HG03521 (cell line): ENCODE results near the gene MYLK.
"Not testable (repeated sequence)": the region's sequence is repeated elsewhere in the genome, so short reads cannot be mapped to it uniquely, and the experiment has no call there.

Experiments used
- ATAC-seq: cut with Tn5 transposase; IDR thresholded peaks from one replicate; pipeline ENCODE4 v1.9.1; 2021; ENCODE audit warnings: mild to moderate bottlenecking, moderate library complexity; ENCODE audit not compliant: unreplicated experiment

Gene MYLK

DNA sequence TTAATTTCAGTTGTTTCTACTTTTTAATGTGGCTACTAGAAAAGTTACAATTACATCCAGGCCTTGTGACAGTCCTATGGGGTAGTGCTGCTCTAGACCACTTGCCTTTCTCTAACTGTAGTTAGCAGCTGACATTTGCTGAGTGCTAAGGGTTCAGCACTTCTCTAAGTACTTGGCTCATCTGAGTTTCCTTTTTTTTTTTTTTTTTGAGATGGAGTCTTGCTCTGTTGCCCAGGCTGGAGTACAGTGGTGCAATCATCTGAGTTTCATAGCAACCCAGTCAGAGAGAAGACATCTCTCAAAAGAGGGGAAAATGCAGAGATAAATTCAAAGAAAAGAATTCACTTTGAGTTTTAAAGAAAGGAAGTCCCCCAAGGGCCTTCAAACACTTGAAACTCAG is 130.8 kb downstream of the MYLK start:
- no peak for ATAC-seq

DNA sequence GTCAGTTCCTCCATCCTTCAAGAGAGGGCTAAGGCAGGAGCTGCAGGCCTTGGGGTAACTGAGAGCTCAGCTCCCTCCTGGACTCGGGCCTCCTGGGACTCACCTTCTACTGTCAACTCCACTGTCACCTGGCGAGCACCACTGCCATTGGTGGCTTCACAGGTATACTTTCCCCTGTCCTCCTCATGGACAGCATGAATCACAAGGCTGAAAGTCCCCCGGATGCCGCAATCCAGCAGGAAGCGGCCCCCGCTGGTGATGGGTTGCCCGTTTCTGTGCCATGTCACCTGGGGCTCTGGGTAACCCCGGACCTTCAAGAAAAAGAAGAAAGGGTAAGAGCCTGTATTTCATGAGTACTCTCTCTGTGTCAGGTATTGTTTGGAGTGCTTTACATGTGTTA is 131.9 kb downstream of the MYLK start:
- ATAC-seq, result no peak

DNA sequence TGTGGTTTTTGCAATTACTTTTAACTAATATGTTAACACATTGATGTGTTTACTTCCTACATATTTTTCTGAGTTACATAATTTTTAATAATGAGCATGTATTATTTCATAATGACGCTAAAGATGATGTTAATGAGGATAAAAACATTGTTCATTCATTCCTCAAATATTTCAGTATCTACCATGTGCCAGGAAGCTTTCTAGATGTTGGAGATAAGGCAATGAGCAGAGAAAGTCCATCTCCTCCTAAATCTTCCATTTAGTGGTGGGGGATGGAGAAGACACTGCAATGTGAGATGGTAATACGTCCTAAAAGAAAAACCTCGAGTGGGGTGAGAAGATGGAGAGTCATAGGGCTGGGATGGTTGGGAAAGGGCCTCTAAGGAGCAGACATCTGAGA is 132.7 kb downstream of the MYLK start:
- ATAC-seq, result no peak

DNA sequence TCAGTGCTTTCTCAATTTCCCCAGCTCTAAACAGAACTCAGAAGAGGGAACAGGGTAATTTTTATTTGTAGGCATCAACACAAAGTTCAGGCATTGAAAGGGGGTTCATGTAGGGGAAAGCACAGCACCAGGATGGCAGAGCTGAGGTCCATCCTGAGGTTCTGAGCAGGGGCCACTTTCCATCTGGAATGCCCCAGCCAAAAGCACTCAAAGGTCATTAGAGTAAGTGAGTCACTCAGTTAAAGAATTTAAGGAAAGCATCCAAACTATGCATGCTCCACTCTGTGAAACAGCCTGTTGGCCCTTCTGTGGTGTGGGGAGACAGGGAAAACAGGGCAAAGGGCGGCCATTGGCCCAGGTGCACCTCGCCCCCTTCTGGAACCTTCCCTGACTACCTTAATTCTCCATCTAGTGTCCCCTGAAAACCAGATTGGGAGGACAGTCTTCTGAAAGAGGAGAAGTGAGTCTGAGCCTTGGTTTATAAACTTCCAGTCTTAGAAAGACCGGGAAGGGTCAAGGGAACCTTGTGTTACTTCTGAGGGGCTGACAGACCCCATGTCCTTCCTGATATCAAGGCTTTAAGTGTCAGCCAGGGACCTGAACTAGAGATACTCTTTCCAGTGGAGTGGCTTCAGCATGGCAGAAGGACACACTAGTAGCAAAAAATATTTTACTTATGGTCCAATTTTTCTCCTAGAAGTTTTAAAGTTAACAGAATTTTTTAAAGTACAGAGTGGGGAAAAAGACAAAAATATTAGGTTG is 133.3 kb downstream of the MYLK start:
- ATAC-seq, result no peak

DNA sequence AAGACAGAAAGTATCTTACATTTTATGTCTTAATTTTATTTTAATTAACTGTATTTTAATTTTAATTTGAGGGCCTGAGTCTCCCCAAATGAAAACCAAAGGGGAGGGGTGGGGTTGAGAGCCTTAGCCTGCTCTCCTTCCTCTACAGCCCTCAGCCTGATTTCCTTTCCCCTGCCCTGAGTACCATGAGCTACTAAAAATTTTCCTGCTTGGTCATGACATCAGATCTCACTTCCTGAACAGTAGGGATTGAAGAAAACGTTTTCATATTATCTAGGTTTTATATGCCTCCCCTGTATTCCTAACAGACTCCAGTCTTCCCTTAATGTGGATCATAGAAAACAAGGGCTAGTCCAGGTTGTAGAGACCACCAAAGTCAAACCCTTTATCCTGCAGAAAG is 133.9 kb downstream of the MYLK start:
- ATAC-seq, result no peak

DNA sequence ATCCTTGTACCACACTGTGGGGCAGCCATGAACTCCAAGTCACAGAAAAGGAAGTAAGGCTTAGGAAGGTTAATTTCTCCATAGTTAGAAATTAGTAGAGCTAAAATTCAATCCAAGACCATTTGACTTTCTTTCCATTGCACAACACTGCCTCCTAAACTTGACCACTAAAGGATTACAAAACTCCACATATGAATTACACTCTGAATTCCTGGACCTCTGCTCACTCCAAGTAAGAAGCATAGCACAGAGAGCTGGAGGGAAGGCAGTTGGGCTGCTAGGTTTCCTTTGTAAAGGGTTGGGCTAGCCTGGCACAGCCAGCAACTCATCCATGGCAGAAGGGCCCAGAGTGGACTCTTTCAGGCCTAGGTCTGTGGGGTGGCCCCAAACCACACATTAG is 134.4 kb downstream of the MYLK start:
- ATAC-seq, result no peak

DNA sequence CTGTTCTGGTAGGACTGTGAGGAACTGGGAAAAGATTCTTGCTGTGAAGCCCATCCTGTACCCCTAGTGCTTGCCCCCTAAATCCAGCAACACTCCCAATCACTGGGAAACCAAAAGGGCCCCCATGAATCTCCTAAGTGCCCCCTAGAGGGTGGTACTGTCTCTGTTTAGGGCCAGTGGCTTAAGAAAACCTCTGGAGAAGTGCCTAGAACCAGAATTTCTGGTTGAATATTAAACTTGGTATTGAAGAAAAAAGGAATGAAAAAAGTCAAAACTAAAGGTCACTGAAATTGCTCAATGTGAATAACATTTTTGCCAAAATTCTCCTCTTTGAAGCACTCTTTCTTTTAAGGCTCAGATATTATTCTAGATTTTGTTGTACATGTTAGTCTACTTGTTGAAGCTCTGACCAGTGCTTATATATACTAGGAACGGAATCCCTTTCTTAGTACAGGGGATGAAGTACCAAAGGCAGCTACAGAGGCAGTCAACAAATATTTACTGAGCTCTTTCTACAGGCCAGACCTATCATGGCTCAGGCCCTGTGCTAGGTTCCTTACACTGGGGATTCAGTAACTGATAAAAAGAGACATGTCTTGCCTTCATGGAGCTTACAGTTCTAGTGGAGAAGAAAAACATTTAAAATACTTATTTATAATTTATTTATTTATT is 138.8 kb downstream of the MYLK start:
- ATAC-seq, result no peak

DNA sequence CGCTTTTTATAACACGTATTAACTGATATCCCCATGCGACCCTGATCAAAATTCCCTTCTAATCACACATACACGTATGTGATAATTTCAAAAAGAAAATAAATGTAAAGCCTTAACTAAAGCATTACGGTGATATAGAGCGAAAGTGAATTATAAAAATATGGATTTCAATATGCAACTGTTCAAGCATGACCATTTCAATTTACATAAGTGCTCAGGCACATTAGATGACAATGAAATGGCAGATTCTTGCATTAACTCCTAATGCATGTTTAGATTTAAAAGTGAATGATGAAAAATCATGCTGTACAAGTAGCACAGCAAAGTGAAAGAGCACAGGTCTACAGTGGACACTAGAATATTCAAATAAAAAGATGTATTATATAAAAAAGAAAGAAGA is 140.1 kb downstream of the MYLK start:
- no peak for ATAC-seq

DNA sequence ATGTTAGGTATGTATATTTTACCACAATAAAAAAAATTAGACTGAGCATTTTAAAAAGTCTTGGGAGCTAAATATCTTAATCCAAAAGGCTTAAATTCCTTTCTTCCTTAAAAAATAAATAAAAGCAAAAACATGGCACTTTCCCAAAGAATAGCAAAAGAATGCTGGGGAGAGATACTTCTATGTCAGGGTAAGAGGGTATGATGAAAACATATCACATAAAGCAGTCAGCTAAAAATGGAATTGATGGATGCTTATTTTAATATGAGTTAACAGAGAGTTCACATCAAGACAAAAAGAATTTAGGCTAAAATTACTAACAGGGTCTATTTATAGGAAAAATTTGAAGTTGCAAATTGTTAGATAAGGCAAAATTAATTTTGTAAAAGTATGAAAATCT is 141.0 kb downstream of the MYLK start:
- ATAC-seq, result no peak

DNA sequence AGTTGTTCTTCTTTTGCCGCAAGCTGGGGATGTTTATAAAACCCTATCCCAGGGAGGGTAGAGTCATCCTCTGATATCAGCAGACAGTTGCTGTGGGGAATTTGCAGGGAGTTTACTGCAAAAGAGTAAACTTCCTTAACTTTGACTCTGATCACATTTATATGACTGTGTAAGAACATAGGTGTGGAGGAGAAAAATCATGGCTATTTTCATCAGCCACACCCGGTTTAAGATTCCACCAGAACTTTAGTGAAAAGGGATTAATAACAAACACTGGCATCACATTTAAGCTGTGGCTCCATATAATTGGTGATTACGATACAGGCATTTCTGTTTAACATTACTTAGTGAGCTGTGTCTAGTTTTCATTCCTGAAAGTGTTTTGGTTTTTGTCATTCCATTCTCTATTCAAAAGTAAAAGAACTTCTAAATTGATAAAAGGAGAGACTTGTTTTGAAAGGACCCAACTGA is 143.1 kb downstream of the MYLK start:
- ATAC-seq, result no peak

DNA sequence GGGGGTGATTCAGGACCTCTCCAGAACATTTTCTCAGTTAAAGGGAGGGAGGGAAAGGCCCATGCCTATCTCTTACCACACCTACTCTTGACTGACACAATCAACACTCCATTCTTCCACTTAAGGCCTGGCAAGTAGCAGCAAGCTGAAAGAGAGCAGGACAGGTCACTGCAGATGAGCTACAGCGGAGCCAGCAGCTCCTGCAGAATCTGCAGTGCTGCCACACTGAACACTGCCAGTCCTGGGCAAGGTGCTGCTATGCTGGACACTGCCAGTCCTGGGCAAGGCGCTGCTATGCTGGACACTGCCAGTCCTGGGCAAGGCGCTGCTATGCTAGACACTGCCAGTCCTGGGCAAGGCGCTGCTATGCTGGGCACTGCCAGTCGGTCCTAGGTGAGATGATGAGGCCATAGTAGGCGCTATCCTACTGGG is 143.7 kb downstream of the MYLK start:
- no peak for ATAC-seq

DNA sequence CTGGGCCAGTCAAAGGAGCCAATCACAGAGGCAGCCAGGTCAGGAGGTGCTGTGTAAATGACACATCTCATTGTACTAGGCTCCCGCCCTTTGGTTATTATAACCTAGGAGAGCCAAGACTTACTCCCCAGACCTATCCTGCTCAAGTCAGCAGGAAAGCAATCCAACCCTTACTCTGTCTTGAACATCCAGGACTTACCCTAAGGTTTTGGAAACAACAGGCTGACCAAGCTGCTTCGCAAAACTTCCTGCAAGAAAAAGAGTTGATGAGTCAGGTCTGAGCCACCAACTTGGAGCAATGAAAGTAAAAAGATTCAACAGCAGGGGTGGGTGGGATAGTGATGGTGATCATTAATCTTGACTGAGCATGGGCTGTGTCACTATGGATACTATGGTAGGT is 144.4 kb downstream of the MYLK start:
- no peak for ATAC-seq

DNA sequence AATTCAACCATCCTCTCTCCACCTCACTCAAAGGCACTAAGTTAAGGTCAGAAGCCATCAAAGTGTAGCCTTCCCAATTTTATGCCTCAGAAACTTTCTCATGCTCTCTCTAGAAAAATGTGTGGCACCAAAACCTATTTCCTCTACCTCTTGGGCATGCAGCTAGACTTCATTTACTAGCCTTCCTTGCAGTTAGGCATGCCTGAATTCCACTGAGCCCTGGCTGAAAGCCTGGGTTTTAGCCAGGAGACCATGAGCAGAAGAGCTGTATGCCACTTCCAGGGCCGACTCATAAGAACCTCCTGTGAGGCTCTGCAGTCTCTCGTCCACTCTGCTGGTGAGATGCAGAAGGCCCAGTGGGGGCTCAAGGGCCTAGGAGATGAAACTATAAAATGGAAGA is 145.0 kb downstream of the MYLK start:
- no peak for ATAC-seq

DNA sequence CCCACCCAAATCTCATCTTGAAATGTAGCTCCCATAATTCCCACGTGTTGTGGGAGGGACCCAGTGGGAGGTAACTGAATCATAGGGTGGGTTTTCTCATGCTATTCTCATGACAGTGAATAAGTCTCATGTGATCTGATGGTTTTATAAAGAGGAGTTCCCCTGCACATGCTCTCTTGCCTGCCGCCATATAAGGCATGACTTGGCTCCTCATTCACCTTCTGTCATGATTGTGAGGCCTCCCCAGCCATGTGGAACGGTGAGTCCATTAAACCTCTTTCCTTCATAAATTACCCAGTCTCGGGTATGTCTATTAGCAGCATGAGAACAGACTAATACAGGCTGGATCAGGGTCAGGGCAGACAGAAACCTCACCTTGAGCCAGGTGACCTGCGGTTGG is 145.6 kb downstream of the MYLK start:
- ATAC-seq, result not testable (repeated sequence)

DNA sequence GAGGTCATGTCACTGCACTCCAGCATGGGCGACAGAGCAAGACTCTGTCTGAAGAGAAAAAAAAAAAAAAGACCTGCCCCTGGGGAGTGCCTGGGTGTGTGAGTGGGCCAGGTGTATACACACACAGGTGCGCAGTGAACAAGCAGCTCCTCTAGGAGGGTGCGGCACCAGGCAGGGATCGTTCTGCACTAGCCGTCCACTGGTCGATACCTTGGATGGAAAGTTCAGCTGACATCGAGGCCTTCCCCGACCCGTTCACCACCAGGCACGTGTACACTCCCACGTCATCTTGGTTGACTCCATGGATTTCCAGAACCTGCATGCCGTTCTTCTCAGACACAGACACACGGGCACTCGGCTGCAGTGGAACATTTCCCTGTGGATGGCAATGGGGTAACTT is 147.0 kb downstream of the MYLK start:
- no peak for ATAC-seq

DNA sequence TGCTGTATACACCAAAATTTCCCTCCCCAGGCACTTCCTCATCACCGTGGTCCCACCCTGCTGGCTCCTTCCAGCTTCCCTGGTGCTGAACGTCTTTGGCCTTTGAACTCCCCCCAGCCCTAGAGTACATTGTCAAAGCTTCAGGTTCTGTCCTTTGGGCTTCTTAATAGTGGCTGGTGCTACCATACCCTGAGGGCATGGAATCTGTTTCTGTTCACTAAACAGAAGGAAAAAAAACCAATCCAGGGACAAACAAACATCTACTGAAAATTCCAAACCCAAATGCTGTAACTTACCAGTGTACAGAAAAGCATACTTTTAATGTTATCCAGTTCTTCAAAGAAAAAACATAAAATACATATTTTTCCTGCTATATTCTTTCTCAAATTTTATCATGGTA is 148.7 kb downstream of the MYLK start:
- no peak for ATAC-seq

DNA sequence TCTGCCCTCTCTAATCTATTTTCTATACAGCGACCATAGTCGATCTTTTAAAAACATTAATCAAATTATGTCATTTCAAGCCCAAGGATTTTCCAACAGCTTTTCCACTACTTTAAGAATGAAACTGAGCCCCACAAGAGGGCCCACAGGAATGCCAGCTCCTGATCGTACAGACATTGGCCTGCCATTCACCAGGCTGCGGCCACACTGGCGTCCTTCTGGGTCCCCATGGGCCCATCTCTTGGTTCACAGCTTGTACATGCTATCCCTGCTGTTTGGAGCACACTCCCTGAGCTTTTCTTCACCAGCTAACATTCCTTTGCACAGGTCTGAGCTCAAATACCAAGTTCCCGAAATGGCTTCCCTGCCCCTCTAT is 149.6 kb downstream of the MYLK start:
- ATAC-seq, result no peak

DNA sequence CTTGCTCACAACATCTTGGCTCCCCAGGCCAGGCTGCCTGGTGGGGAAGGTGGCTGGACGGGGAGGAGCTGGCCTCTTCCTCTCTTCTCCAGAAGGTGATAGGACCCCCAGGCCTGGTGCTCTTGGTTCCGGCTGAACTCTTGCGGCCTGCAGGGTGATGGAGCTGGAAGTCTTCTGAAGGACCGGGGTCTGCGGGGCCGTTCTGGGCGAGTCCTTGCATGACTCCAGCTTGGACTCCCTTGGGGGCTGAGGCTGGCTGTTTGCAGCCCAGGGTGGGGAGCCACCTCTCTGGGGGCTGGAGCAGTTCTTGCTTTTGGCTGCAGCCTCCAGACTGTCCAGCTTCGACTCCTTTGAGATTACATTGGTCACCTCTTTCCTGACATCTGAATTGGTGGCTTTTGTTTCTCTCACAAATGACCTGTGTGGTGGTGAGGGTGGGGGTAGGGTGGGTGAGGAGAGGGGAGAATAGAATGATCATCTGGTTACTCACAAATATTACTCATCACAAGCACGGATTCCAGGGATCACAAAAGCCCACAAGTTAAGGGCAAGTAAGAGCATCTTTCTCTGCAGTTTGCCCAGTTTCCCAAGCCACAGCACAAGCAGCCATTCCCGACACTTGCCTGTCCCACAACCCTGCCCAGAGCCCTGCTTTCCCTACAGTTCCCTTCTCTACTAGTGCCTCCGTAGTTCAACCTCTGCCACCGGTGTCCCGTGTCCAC is 150.2 kb downstream of the MYLK start:
- no peak for ATAC-seq

DNA sequence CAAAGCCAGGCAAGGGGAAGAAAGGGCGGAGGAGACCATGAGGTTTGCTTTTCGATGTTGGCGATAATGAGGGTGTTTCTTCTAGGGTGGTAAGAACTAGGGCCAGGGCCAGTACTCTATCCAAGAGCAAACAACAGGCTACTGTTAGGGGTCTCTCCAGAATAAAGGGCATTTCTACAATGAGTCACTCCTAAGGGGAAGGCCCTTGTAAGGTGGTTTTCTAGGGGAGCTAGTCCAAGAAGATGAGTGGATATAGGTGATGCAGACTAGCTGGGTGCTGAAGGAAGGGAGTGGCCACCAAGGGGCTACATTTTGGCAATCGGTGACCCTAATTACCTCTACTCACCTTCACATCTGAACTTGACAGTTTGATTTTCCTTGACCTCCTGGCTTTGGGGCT is 150.8 kb downstream of the MYLK start:
- no peak for ATAC-seq

DNA sequence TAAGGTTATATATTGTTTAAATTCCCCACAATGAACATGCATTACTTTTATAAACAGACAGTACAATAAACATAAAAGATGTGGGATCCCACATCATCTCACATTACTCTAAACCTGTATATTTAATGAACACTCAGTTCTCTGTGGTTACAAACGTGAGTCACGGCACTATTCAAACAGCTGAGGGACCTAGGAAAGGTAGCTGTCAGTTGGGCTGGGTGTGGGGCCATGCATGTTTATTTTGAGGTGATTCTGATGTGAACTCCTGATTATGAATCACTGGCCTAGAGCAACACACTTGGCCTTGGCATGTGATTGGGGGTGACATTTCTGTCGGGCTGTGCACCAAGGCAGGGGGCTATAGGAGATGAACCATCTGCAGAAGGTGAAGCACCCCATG is 151.7 kb downstream of the MYLK start:
- no peak for ATAC-seq

DNA sequence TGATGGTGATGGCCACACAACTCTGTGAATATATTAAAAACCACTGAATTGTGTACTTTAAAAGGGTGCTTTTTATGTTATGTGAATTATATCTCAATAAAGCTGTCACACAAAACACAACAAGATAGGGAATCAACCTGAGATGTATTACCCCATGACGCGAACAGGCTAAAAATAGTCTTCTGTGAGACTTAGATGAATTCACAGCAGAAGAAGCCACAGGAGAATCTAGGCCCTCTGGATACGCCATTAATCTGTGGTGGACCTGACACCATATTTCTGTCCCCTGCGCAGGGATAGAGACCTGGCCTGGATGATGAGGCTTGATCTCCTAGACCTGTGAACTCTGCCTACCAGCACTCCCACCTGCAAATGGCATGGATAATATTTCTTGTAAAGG is 153.3 kb downstream of the MYLK start:
- ATAC-seq, result no peak

DNA sequence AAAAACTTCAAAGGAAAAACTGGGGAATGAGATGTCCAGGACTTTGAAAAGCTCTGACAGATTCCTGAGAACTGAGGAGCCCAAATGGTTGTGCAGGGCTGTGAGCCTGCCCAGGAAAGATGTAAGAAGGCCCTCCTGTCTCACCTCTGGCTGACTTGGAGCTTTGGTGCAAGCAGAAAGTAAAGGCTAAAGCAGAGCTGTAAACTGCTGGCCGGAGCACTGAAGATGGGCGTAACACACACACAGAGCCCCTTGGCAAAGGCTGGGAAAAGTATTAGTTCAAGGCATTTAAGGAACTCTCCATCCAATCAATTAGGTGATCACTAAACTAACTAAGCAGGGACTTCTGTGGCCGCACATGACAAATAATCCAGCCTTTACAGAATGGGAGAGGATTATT is 155.1 kb downstream of the MYLK start:
- ATAC-seq, result no peak
